GM13976 (cell line): ENCODE results near the gene GAB2.

Source experiments
- DNase-seq: peaks from one replicate; pipeline ENCODE4 v3.0.0; 2012; ENCODE audit warnings: low spot score
- in situ Hi-C: fragments of 300-500 bp; cut with MboI; formaldehyde crosslinking; loops from one replicate; pipeline ENCODE4 v1.12.0; 2022; ENCODE audit warnings: low sequenced_read_pairs, mixed read lengths, inconsistent platforms; ENCODE audit not compliant: unreplicated experiment
- TF ChIP-seq, protein P1 (sequence below): IDR thresholded peaks from 2 replicates; pipeline ENCODE4 v1.5.1; 2012; ENCODE audit warnings: borderline replicate concordance, mild to moderate bottlenecking; ENCODE audit not compliant: insufficient read depth; ENCODE audit errors: extremely low read depth, missing control alignments, control extremely low read depth

Gene GAB2

DNA sequence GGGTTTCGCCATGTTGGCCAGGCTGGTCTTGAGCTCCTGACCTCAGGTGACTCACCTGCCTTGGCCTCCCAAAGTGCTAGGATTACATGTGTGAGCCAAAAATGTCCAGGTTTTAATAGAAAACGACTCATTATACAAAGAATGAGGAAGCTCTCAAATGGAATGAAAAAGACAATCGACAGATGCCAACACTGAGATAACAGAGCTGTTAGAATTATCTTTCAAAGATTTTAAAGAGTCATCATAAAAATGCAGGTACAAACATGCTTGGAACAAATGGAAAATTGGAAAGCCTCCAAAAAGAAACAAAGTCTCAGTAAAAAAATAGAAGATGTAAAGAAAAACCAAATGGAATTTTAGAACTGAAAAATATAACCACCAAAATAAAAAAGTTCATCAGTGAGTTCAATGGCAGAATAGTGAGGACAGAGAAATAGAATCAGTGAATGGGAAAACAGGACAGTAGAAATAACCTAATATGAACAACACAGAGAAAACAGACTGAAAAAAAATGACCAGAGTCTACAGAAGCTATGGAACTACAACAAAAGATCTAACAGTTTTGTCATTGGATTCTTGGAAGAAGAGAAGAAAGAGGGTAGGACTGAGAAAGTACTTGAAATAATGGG is 10.9 kb downstream of the GAB2 start:
- TF ChIP-seq, protein P1, sequence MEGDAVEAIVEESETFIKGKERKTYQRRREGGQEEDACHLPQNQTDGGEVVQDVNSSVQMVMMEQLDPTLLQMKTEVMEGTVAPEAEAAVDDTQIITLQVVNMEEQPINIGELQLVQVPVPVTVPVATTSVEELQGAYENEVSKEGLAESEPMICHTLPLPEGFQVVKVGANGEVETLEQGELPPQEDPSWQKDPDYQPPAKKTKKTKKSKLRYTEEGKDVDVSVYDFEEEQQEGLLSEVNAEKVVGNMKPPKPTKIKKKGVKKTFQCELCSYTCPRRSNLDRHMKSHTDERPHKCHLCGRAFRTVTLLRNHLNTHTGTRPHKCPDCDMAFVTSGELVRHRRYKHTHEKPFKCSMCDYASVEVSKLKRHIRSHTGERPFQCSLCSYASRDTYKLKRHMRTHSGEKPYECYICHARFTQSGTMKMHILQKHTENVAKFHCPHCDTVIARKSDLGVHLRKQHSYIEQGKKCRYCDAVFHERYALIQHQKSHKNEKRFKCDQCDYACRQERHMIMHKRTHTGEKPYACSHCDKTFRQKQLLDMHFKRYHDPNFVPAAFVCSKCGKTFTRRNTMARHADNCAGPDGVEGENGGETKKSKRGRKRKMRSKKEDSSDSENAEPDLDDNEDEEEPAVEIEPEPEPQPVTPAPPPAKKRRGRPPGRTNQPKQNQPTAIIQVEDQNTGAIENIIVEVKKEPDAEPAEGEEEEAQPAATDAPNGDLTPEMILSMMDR: no peak
- in situ Hi-C loops: no loop called here
- no peak for DNase-seq

DNA sequence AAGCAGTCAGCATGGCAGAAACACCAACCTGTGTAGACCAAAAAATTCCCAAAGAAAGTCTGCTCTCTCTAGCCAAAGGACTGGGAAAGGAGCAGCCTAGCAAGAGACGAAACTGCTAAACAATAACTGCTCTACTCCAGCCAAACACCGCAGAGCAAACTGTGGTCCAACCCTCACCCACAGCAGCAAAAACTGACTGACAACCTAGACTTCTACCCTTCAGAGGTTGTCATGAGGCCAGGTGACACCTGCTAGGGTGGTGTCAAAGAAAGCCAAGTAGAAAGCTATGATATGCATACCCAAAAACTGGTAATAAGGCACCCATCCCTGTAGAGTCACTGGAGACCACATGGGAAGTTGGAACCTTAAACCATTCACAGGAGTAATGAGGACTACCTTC is 11.8 kb downstream of the GAB2 start:
- no peak for DNase-seq
- TF ChIP-seq, protein P1: no peak
- in situ Hi-C loops: no loop called here

DNA sequence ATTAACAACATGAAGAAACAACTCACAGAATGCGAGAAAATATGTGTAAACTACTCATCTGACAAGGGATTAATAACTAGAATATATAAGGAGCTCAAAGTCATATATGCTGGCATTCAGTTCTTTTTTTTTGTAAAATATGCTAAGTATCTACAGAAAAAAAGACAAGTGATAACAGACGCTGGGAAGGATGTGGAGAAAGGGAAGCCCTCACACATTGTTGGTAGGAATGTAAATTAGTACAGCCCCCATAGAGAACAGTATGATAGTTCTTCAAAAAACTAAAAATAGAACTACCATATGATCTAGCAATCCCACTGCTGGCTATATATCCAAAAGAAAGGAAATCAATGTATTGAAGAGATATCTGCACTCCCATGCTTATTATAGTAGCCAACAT is 13.8 kb downstream of the GAB2 start:
- DNase-seq: no peak
- TF ChIP-seq, protein P1: no peak
- in situ Hi-C loops: no loop called here

GRCh38 chr11:78402847-78403246 is 14.8 kb downstream of the GAB2 start:
- no peak for DNase-seq
- in situ Hi-C loops: no loop called here
- TF ChIP-seq, protein P1: no peak

DNA sequence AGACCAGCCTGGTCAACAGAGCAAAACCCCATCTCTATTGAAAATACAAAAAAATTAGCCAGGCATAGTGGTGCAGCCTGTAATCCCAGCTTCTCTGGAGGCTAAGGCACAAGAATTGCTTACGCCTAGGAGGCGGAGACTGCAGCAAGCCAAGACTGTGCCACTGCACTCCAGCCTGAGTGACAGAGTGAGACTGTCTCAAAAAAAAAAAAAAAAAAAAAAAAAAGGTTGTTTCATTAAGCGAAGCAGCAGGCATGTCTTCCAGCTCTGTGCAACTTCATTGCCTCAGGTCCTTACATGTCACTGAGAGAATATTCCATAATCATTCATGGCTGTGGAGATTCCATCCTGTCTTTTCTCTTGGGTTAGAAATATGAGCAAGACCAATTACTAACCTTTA is 16.9 kb downstream of the GAB2 start:
- TF ChIP-seq, protein P1: no peak
- DNase-seq: no peak

DNA sequence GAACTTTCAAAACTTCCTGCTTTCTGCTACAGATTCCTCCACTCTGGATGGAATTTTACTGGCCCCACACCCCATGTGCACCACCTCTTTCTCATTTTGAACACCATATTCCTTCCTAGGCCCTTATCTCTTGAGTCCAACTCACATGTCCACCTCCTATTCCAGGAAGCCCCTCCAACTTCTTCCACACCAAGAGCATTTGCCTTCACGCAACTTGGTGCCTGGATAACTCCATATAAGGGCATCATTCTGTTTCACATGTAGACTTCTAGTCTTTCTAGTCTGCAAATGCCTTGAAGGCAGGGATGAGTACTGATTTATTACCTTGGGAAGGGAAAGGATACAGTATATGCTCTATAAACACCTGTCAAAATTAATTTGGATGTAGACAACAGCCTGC is 17.5 kb downstream of the GAB2 start:
- TF ChIP-seq, protein P1: no peak
- DNase-seq: no peak
- in situ Hi-C loops: no loop called here

More for the DNA sequence above, 16.9 kb downstream of the GAB2 start:
- in situ Hi-C loops: no loop called here
